A673 (cell line): ENCODE measurements around the gene UCN. TPM values are rescaled to one million over a fixed set of nuclear protein-coding genes. Genes with fewer than 3 reads are reported as not detected.

ENCODE experiments used
- BruUV-seq: library from RNA; stranded (reverse); fragments of 400-500 nt; replicated peaks from 2 replicates; lab custom pipeline; 2021; lab: Mats Ljungman, UMichigan
- CTCF ChIA-PET: fragments of 300-600 bp; sonication (Branson Sonifier 250); formaldehyde crosslinking; loops from one replicate; lab custom pipeline; 2022; ENCODE audit warnings: antibody characterized with exemption; lab: Charles Lee
- POLR2A ChIA-PET: fragments of 300-600 bp; sonication (Branson Sonifier 250); formaldehyde crosslinking; loops from one replicate; lab custom pipeline; 2022; ENCODE audit warnings: antibody characterized with exemption; ENCODE audit not compliant: low non-redundant PET; lab: Charles Lee
- DNase-seq: peaks from one replicate; pipeline ENCODE4 v3.0.0-alpha.2; 2015; ENCODE audit warnings: low spot score
- H3K27ac ChIP-seq: fragments of 200-600 bp; sonication (generic); 2 replicates; pipeline ENCODE4 v1.5.1; 2016; ENCODE audit warnings: mixed run types, low read depth, mild to moderate bottlenecking, mixed read lengths, antibody characterized with exemption, low read length; ENCODE audit not compliant: poor library complexity, severe bottlenecking
- H3K27me3 ChIP-seq: fragments of 200-600 bp; sonication (generic); replicated peaks from 2 replicates; pipeline ENCODE4 v1.6.1; 2017; ENCODE audit warnings: mixed run types, low read depth, mild to moderate bottlenecking, mixed read lengths, antibody characterized with exemption, low read length; ENCODE audit not compliant: insufficient read depth, poor library complexity
- H3K36me3 ChIP-seq: fragments of 200-600 bp; sonication (generic); 2 replicates; pipeline ENCODE4 v1.6.1; 2016; ENCODE audit warnings: mixed run types, mild to moderate bottlenecking, mixed read lengths, antibody characterized with exemption, low read length; ENCODE audit not compliant: insufficient read depth, poor library complexity, severe bottlenecking
- H3K4me1 ChIP-seq: fragments of 200-600 bp; sonication (generic); 2 replicates; pipeline ENCODE4 v1.6.1; 2017; ENCODE audit warnings: mixed run types, mild to moderate bottlenecking, mixed read lengths, antibody characterized with exemption, low read length; ENCODE audit not compliant: insufficient read depth, poor library complexity, severe bottlenecking
- H3K4me3 ChIP-seq: fragments of 200-600 bp; sonication (generic); 2 replicates; pipeline ENCODE4 v1.5.1; 2016; ENCODE audit warnings: low read depth, mixed run types, mild to moderate bottlenecking, mixed read lengths, low read length; ENCODE audit not compliant: poor library complexity, severe bottlenecking
- H3K9me3 ChIP-seq: fragments of 200-600 bp; sonication (generic); 2 replicates; pipeline ENCODE4 v1.6.1; 2016; ENCODE audit warnings: mixed run types, low read depth, mild to moderate bottlenecking, mixed read lengths, antibody characterized with exemption, low read length; ENCODE audit not compliant: poor library complexity, severe bottlenecking
- CTCF ChIP-seq: fragments of 300-800, 200-600 bp; sonication (generic); conservative IDR thresholded peaks from 2 replicates; pipeline ENCODE4 v1.5.1; 2017; ENCODE audit warnings: low read depth, mild to moderate bottlenecking, antibody characterized with exemption, low read length, moderate library complexity, mixed read lengths
- EZH2 ChIP-seq: fragments of 200-600 bp; sonication (generic); IDR thresholded peaks from 2 replicates; pipeline ENCODE4 v1.6.1; 2017; ENCODE audit warnings: borderline replicate concordance, low read depth, mild to moderate bottlenecking, mixed read lengths, antibody characterized with exemption, low read length; ENCODE audit not compliant: poor library complexity, severe bottlenecking
- intact Hi-C: fragments of 100-400 bp; cut with micrococcal nuclease; formaldehyde crosslinking; loops from one replicate; pipeline ENCODE4 v1.10.0; 2022; ENCODE audit not compliant: unreplicated experiment
- total RNA-seq: library from RNA; stranded (reverse); gene quantifications from 2 replicates; pipeline ENCODE4 v1.2.3, GENCODE V29; 2021

Gene UCN
- total RNA-seq, 1 experiment from 2014 or later: 0.64 TPM

GRCh38 chr2:27282892-27283291 is 25.4 kb downstream of the UCN start:
- DNase-seq: no peak
- TF ChIP-seq EZH2 (no peak), CTCF (no peak)
- no TSS peak for BruUV-seq

GRCh38 chr2:27281855-27282559 is 26.2 kb downstream of the UCN start, which contains the start of gene TRIM54:
Gene TRIM54 (plus strand): TSS chr2:27282429. CDS start chr2:27282732, 303 bp downstream.
- H3K4me3 ChIP-seq: no peak within 1 kb of the TSS
- ChIA-PET CTCF (interaction anchor here (0.5 to 1.5 kb wide), 2 partner anchors 17 to 265 kb away, joined by 3 to 11 read pairs; no protein-coding TSS in a partner anchor), POLR2A (no interaction called here)
- peak; percentile 43 for DNase-seq
- H3K9me3 ChIP-seq: no peaks in the 10 kb centered on the region
- H3K4me1 ChIP-seq: peaks cover 16% of the 10 kb centered on the region
- no peak within 1 kb of the TSS for H3K27ac ChIP-seq
- no peak for TF ChIP-seq CTCF
- TF ChIP-seq EZH2: no peak
- no peaks in the 10 kb centered on the region for H3K36me3 ChIP-seq
- no TSS peak for BruUV-seq
- intact Hi-C loops: loop anchor here (2.0 to 5.0 kb wide), 2 partner anchors 183 to 320 kb away; no protein-coding TSS in a partner anchor
- no peaks in the 10 kb centered on the region for H3K27me3 ChIP-seq

More at GRCh38 chr2:27282892-27283291, 25.4 kb downstream of the UCN start:
- Histone ChIP-seq H3K36me3 (no peaks in the 10 kb centered on the region), H3K27ac (no peak overlapping the region), H3K4me3 (no peak overlapping the region), H3K9me3 (no peaks in the 10 kb centered on the region), H3K4me1 (peaks cover 16% of the 10 kb centered on the region), H3K27me3 (no peaks in the 10 kb centered on the region)
- ChIA-PET POLR2A (interaction anchor here (0.7 kb wide), 1 partner anchor 1582 kb away, joined by 4 read pairs; no protein-coding TSS in a partner anchor), CTCF (interaction anchor here (0.5 to 1.5 kb wide), 2 partner anchors 18 to 266 kb away, joined by 3 to 11 read pairs; no protein-coding TSS in a partner anchor)
- intact Hi-C loops: loop anchor here (5.0 kb wide), 1 partner anchor 321 kb away; no protein-coding TSS in a partner anchor

DNA sequence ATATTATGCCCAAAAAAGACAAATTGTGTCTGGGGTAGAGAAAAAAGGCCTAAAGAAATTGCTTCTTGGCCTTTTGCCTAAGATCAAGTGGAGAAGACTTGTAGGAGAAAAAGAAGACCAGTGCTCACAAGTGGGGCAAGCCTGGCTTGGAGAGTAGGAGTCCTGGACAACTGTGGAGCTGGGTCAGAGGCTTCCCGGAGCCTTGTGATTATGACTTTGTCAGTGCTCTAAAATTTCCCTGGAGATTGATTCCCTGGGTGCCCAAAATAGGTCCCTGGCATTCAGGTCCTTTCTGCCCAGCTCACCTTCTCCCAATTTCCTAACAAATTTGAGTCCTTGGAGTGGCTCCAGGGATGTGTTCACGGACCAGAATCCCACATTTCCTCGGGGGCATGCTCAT is 26.8 kb downstream of the UCN start:
- no peaks in the 10 kb centered on the region for H3K9me3 ChIP-seq
- H3K4me1 ChIP-seq: peaks cover 16% of the 10 kb centered on the region
- no peak overlapping the region for H3K27ac ChIP-seq
- POLR2A ChIA-PET: no interaction called here
- H3K4me3 ChIP-seq: no peak overlapping the region
- no peaks in the 10 kb centered on the region for H3K36me3 ChIP-seq
- TF ChIP-seq EZH2: no peak
- no peak for TF ChIP-seq CTCF
- no peaks in the 10 kb centered on the region for H3K27me3 ChIP-seq
- intact Hi-C loops: loop anchor here (2.0 to 5.0 kb wide), 2 partner anchors 183 to 319 kb away; no protein-coding TSS in a partner anchor
- no TSS peak for BruUV-seq
- no peak for DNase-seq
- CTCF ChIA-PET: interaction anchor here (1.5 kb wide), 1 partner anchor 16 kb away, joined by 3 read pairs; no protein-coding TSS in a partner anchor
